GM12878 (cell line): ENCODE data around the gene CARD9. TPM values are rescaled to one million over a fixed set of nuclear protein-coding genes. Genes with fewer than 3 reads are reported as not detected.

Experiments
- ATF7 ChIP-seq: fragments of 450-650 bp; IDR thresholded peaks from 2 replicates; pipeline ENCODE4 v1.6.1; 2016; ENCODE audit warnings: low read depth, mild to moderate bottlenecking
- CBX3 ChIP-seq: fragments of 200-600 bp; sonication (generic); IDR thresholded peaks from 2 replicates; pipeline ENCODE4 v1.6.1; 2016; ENCODE audit warnings: low read depth, borderline replicate concordance
- CBX5 ChIP-seq: sonication (generic); IDR thresholded peaks from 2 replicates; pipeline ENCODE4 v1.6.1; 2016; ENCODE audit warnings: low read depth, moderate library complexity, mild to moderate bottlenecking, inconsistent platforms
- CHD4 ChIP-seq: fragments of 200-600 bp; sonication (generic); IDR thresholded peaks from 2 replicates; pipeline ENCODE4 v1.6.1; 2016; ENCODE audit warnings: mild to moderate bottlenecking
- CREM ChIP-seq: IDR thresholded peaks from 2 replicates; pipeline ENCODE4 v1.6.1; 2014; ENCODE audit warnings: antibody characterized with exemption, low read depth
- HDAC6 ChIP-seq: fragments of 200-600 bp; sonication (generic); IDR thresholded peaks from one replicate; pipeline ENCODE4 v1.8.0; 2017; ENCODE audit warnings: antibody characterized with exemption; ENCODE audit not compliant: unreplicated experiment
- JUND ChIP-seq: IDR thresholded peaks from 2 replicates; pipeline ENCODE4 v1.6.1; 2012; ENCODE audit warnings: low read depth, mild to moderate bottlenecking, low read length, improper control_type of control experiment, moderate library complexity
- POLR2AphosphoS5 ChIP-seq: IDR thresholded peaks from 2 replicates; pipeline ENCODE4 v1.6.1; 2011; ENCODE audit warnings: mild to moderate bottlenecking, low read length, inconsistent platforms
- POU2F2 ChIP-seq: IDR thresholded peaks from 3 replicates; pipeline ENCODE4 v1.6.1; 2011; ENCODE audit warnings: low read depth, mild to moderate bottlenecking, low read length, borderline replicate concordance
- RB1 ChIP-seq: fragments of 450-650 bp; formaldehyde crosslinking; IDR thresholded peaks from 2 replicates; pipeline ENCODE4 v1.6.1; 2017; ENCODE audit warnings: mild to moderate bottlenecking, borderline replicate concordance
- RELA ChIP-seq: fragments of 450-650 bp; IDR thresholded peaks from 2 replicates; pipeline ENCODE4 v1.8.0; 2014; ENCODE audit warnings: borderline replicate concordance; ENCODE audit not compliant: partially characterized antibody
- REST ChIP-seq: IDR thresholded peaks from 2 replicates; pipeline ENCODE4 v1.6.1; 2012; ENCODE audit warnings: mild to moderate bottlenecking, low read depth, low read length
- USF2 ChIP-seq: IDR thresholded peaks from 2 replicates; pipeline ENCODE4 v1.6.1; 2011; ENCODE audit warnings: low read depth, low read length, improper control_type of control experiment, borderline replicate concordance
- WRNIP1 ChIP-seq: IDR thresholded peaks from 2 replicates; pipeline ENCODE4 v1.6.1; 2011; ENCODE audit warnings: low read depth, low read length, improper control_type of control experiment, borderline replicate concordance
- YBX1 ChIP-seq: fragments of 450-650 bp; IDR thresholded peaks from 2 replicates; pipeline ENCODE4 v1.6.1; 2016; ENCODE audit warnings: antibody characterized with exemption
- ZNF207 ChIP-seq: fragments of 450-650 bp; IDR thresholded peaks from 2 replicates; pipeline ENCODE4 v1.6.1; 2014; ENCODE audit warnings: antibody characterized with exemption, mild to moderate bottlenecking, borderline replicate concordance
- ZNF217 ChIP-seq: fragments of 450-650 bp; IDR thresholded peaks from 2 replicates; pipeline ENCODE4 v1.6.1; 2017; ENCODE audit warnings: antibody characterized with exemption, mild to moderate bottlenecking
- ZNF687 ChIP-seq: fragments of 450-650 bp; IDR thresholded peaks from 2 replicates; pipeline ENCODE4 v1.6.1; 2017; ENCODE audit warnings: mild to moderate bottlenecking, moderate library complexity
- polyA plus RNA-seq, 11 experiments: library from polyadenylated mRNA; depleted of rRNA in 4 of 11; unstranded in 6 of 11; stranded (reverse) in 5 of 11; fragments of >200 nt; fragmentation: Nextera tagmentation in 4 of 11; fragmentation: Illumina TruSeq in 1 of 11; extraction: Ambion mirVana in 4 of 11; extraction: Trizol in 1 of 11; gene quantifications; 1 replicate in 1 of 11; 2 replicates in 10 of 11; pipeline versions ENCODE4 v1.2.1 to v1.2.3, GENCODE V29; 2011 to 2016; ENCODE audit warnings: inconsistent platforms in 2 of 11, missing spikeins in 2 of 11, low read depth in 1 of 11
- total RNA-seq, 4 experiments: library from RNA; depleted of rRNA in 3 of 4; stranded (reverse); fragments of >200 nt in 3 of 4; fragmentation: Illumina TruSeq in 1 of 4; extraction: Trizol in 1 of 4; gene quantifications; 2 replicates each; pipeline versions ENCODE4 v1.2.1 to v1.2.3, GENCODE V29; 2013 to 2021

The CARD9 gene
- total and polyA plus RNA-seq, 10 of the 15 experiments (the other 5 are each of a cell fraction or from before 2014, with no cell fraction given): 0.11 to 4.9 (median 1.8) TPM; not detected in 1

- TF ChIP-seq CBX3: no peak
- TF ChIP-seq ZNF687: peak; percentile 73; the same call in 1 of the 2 replicates
- no peak for TF ChIP-seq CHD4
- TF ChIP-seq WRNIP1: no peak
- TF ChIP-seq REST: no peak
- TF ChIP-seq ZNF207: peak; percentile 79; the same call in 1 of the 2 replicates
- TF ChIP-seq POU2F2: peak; percentile 53; the same call in 2 of the 3 replicates
- TF ChIP-seq ZNF217: no peak
- peak; percentile 78; the same call in 1 of the 2 replicates for TF ChIP-seq CBX5
- no peak for TF ChIP-seq ATF7
- no peak for TF ChIP-seq YBX1
- TF ChIP-seq HDAC6: no peak
- TF ChIP-seq CREM: peak; percentile 57
- no peak for TF ChIP-seq JUND
- TF ChIP-seq RB1: peak; percentile 68; the same call in 1 of the 2 replicates
- TF ChIP-seq USF2: no peak
- TF ChIP-seq RELA: peak; percentile 7
- peak; percentile 85; the same call in 1 of the 2 replicates for TF ChIP-seq POLR2AphosphoS5
Measured at GRCh38 chr9:136363106-136363948, 10.1 kb downstream of the CARD9 start, which contains the start of gene DNLZ (continued).
